ENCODE data around the gene BCAS3. TPM values are rescaled to one million over a fixed set of nuclear protein-coding genes. Genes with fewer than 3 reads are reported as not detected.

BCAS3 gene
- total RNA-seq, 2 donors from 2014 or later, result 28.0 to 37.7 TPM

GRCh38 chr17:61225178-61225882 is 547.7 kb downstream of the BCAS3 start:
- H3K27ac ChIP-seq (ENCODE audit: low read depth, low read length), result no peak overlapping the region
- Mint-ChIP-seq H3K9me3 (no peaks in the 10 kb centered on the region), H3K4me3 (no peak overlapping the region), H3K36me3 (ENCODE audit: low read depth) (no peaks in the 10 kb centered on the region), H3K4me1 (peaks cover 8% of the 10 kb centered on the region), H3K27me3 (ENCODE audit: insufficient read depth) (peaks cover 98% of the 10 kb centered on the region), H3K27ac (no peak overlapping the region)
- TF ChIP-seq CTCF (conservative IDR thresholded peaks at IDR 0.05), result no peak
- no peak overlapping the region for H3K9ac ChIP-seq (ENCODE audit: extremely low read depth, low read length, poor library complexity, severe bottlenecking)
- H3K4me1 ChIP-seq (ENCODE audit: control insufficient read depth, insufficient read depth, low read length), result no peaks in the 10 kb centered on the region
- no peak for DNase-seq
- no peak overlapping the region for H3K4me3 ChIP-seq (ENCODE audit: low read length)
- peaks cover 93% of the 10 kb centered on the region for H3K27me3 ChIP-seq (ENCODE audit: control insufficient read depth, insufficient read depth, low read length, poor library complexity, severe bottlenecking)
- WGBS, 2 experiments (ENCODE audit: insufficient coverage in 1 of 2, insufficient read length in 1 of 2), result 83 to 100% methylated on average over 2 to 4 of the region's 5 CpGs
- H3K36me3 ChIP-seq (ENCODE audit: control insufficient read depth, insufficient read depth, low read length), result no peaks in the 10 kb centered on the region
- H3K9me3 ChIP-seq (ENCODE audit: control insufficient read depth, low read length), result no peaks in the 10 kb centered on the region

- H3K4me3 Mint-ChIP-seq, result no peak overlapping the region
- H3K27ac Mint-ChIP-seq, result no peak overlapping the region
- no peaks in the 10 kb centered on the region for H3K36me3 Mint-ChIP-seq (ENCODE audit: low read depth)
- no peaks in the 10 kb centered on the region for H3K9me3 Mint-ChIP-seq
- TF ChIP-seq CTCF (conservative IDR thresholded peaks at IDR 0.05), result no peak
- H3K4me1 ChIP-seq (ENCODE audit: control insufficient read depth, insufficient read depth, low read length), result no peaks in the 10 kb centered on the region
- H3K9me3 ChIP-seq (ENCODE audit: control insufficient read depth, low read length), result no peaks in the 10 kb centered on the region
- DNase-seq, result no peak
- no peak overlapping the region for H3K4me3 ChIP-seq (ENCODE audit: low read length)
- H3K4me1 Mint-ChIP-seq, result peaks cover 12% of the 10 kb centered on the region
- H3K27me3 Mint-ChIP-seq (ENCODE audit: insufficient read depth), result peaks cover 91% of the 10 kb centered on the region
- H3K27ac ChIP-seq (ENCODE audit: low read depth, low read length), result no peak overlapping the region
- peaks cover 86% of the 10 kb centered on the region for H3K27me3 ChIP-seq (ENCODE audit: control insufficient read depth, insufficient read depth, low read length, poor library complexity, severe bottlenecking)
- no peak overlapping the region for H3K9ac ChIP-seq (ENCODE audit: extremely low read depth, low read length, poor library complexity, severe bottlenecking)
- H3K36me3 ChIP-seq (ENCODE audit: control insufficient read depth, insufficient read depth, low read length), result no peaks in the 10 kb centered on the region
These were observed 550.2 kb downstream of the BCAS3 start for GRCh38 chr17:61227866-61228265.

- peaks cover 35% of the 10 kb centered on the region for H3K4me1 Mint-ChIP-seq
- H3K27ac ChIP-seq (ENCODE audit: low read depth, low read length), result no peak overlapping the region
These were observed 552.8 kb downstream of the BCAS3 start for GRCh38 chr17:61230461-61230860.

More at GRCh38 chr17:61230461-61230860, 552.8 kb downstream of the BCAS3 start:
- Mint-ChIP-seq H3K9me3 (no peaks in the 10 kb centered on the region), H3K27ac (no peak overlapping the region), H3K27me3 (ENCODE audit: insufficient read depth) (peaks cover 66% of the 10 kb centered on the region), H3K36me3 (ENCODE audit: low read depth) (no peaks in the 10 kb centered on the region), H3K4me3 (no peak overlapping the region)
- no peaks in the 10 kb centered on the region for H3K36me3 ChIP-seq (ENCODE audit: control insufficient read depth, insufficient read depth, low read length)
- WGBS, 2 experiments (ENCODE audit: insufficient coverage in 1 of 2, insufficient read length in 1 of 2), result 80 to 90% methylated on average over 1 to 2 of the region's 2 CpGs
- H3K9ac ChIP-seq (ENCODE audit: extremely low read depth, low read length, poor library complexity, severe bottlenecking), result no peak overlapping the region
- peaks cover 10% of the 10 kb centered on the region for H3K4me1 ChIP-seq (ENCODE audit: control insufficient read depth, insufficient read depth, low read length)
- TF ChIP-seq CTCF (conservative IDR thresholded peaks at IDR 0.05), result no peak
- no peak overlapping the region for H3K4me3 ChIP-seq (ENCODE audit: low read length)
- peaks cover 65% of the 10 kb centered on the region for H3K27me3 ChIP-seq (ENCODE audit: control insufficient read depth, insufficient read depth, low read length, poor library complexity, severe bottlenecking)
- H3K9me3 ChIP-seq (ENCODE audit: control insufficient read depth, low read length), result no peaks in the 10 kb centered on the region
- no peak for DNase-seq
